IPS-NIHi7 (cell line): Measurements from ENCODE around the gene CXCR6.
A peak's percentile ranks its signal among the peaks of the same experiment; 100 is the strongest.
"Not testable (repeated sequence)": the region's sequence is repeated elsewhere in the genome, so short reads cannot be mapped to it uniquely, and the experiment has no call there.

ENCODE experiments used
- DNase-seq: peaks from one replicate; pipeline ENCODE4 v3.0.0; 2012; ENCODE audit warnings: mixed read lengths; ENCODE audit errors: extremely low spot score

Gene CXCR6

GRCh38 chr3:45988362-45988761, 45.1 kb downstream of the CXCR6 start:
- no peak for DNase-seq

GRCh38 chr3:45988804-45989203, 45.5 kb downstream of the CXCR6 start:
- no peak for DNase-seq

DNA sequence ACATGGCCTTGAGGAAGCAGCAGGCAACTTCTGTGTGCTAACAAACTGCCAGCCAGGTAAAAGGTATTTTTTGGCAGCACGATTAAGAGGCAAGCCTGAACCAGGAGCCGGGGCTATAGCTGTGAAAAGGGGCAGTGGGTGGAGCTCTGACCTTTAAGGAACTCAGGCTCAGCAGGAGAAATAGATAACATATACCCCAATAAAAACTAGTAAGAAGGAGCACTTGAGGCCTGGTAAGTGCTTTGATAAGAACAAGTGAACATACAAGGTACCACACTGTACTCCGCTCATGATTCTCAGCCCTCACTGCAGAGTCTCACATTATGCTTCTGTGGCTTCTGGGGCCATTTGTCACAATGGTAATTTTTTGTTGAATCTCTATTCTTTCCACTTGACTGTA, 46.9 kb downstream of the CXCR6 start:
- DNase-seq = no peak

GRCh38 chr3:45991341-45991740, 48.1 kb downstream of the CXCR6 start:
- no peak for DNase-seq

- DNase-seq = peak; percentile 43
Measured at GRCh38 chr3:45992133-45992729, 49.0 kb downstream of the CXCR6 start.

- DNase-seq = no peak
Measured at GRCh38 chr3:45992821-45993221, 49.6 kb downstream of the CXCR6 start.

- no peak for DNase-seq
Measured at GRCh38 chr3:45993421-45994027, 50.3 kb downstream of the CXCR6 start.

GRCh38 chr3:45994419-45995235, 51.4 kb downstream of the CXCR6 start:
- peak; percentile 27 for DNase-seq

GRCh38 chr3:45995236-45996192, 52.2 kb downstream of the CXCR6 start, which contains the start of gene FYCO1:
Gene FYCO1 (minus strand): TSS chr3:45995824. CDS start chr3:45984910, 10,914 bp downstream.
- DNase-seq = peak; percentile 97

DNA sequence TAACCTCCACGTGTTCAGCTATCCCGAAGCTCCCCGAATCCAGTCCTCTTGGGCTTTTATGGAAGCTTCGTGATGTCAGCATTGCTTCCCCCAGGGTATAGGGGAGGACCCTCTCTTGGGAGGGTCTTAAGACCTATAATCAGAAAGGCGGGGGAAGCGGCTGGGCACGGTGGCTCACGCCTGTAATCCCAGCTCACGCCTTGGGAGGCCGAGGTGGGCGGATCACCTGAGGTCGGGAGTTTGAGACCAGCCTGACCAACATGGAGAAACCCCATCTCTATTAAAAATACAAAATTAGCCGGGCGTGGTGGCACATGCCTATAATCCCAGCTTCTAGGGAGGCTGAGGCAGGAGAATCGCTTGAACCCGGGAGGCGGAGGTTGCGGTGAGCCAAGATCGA, 54.2 kb downstream of the CXCR6 start:
- not testable (repeated sequence) for DNase-seq

DNA sequence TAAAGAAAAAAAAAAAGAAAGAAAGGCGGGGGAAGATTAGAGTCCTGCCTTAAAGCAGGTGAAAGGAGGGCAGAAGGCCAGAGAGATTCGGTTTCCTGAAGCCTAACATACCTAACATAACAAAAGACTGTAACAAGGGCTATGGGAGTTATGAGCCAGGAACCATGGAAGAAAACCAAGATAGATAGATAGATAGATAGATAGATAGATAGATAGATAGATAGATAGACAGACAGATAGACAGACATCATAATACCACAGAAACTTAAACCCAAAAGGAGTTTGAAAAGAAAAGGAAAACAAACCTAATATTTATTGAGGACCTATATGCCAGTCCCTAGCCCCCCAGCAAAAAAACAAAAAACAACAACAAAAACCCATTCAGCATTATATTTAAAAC, 54.7 kb downstream of the CXCR6 start:
- no peak for DNase-seq
